Stimulated activated CD8-positive, alpha-beta memory T cell treated with anti-CD3 and anti-CD28 coated beads, Interleukin-15, amount 100 ng/mL, for 24 hours (primary cell): ENCODE data around the gene ZNF808.
A peak's percentile ranks its signal among the peaks of the same experiment; 100 is the strongest.
"Not testable (repeated sequence)": the region's sequence is repeated elsewhere in the genome, so short reads cannot be mapped to it uniquely, and the experiment has no call there.

Experiments used
- DNase-seq: peaks from one replicate; pipeline ENCODE4 v3.0.0-alpha.2; 2020; ENCODE audit warnings: low read depth

The ZNF808 gene

GRCh38 chr19:52593441-52593840 lies 66.0 kb downstream of the ZNF808 start:
- DNase-seq = not testable (repeated sequence)

- DNase-seq = no peak
Measured at GRCh38 chr19:52599241-52599640, 71.8 kb downstream of the ZNF808 start.

- DNase-seq = no peak
Measured at GRCh38 chr19:52600639-52601024, 73.2 kb downstream of the ZNF808 start.

- DNase-seq = peak; percentile 81
Measured at GRCh38 chr19:52601025-52601973, 73.8 kb downstream of the ZNF808 start.

GRCh38 chr19:52601974-52602366 lies 74.5 kb downstream of the ZNF808 start:
- DNase-seq = not testable (repeated sequence)

- no peak for DNase-seq
Measured at GRCh38 chr19:52602941-52603340, 75.5 kb downstream of the ZNF808 start.

GRCh38 chr19:52603558-52604207 lies 76.2 kb downstream of the ZNF808 start:
- no peak for DNase-seq
